DMS79 (cell line): Measurements from ENCODE around the gene RPS6KA4.
"Not testable (repeated sequence)": the region's sequence is repeated elsewhere in the genome, so short reads cannot be mapped to it uniquely, and the experiment has no call there.

Experiments used
- DNase-seq: peaks from one replicate; lab custom pipeline; 2025; lab: John Stamatoyannopoulos, UW

RPS6KA4 gene

GRCh38 chr11:64358907-64359711 is at the start of gene RPS6KA4:
Gene RPS6KA4, plus strand, starts transcription at chr11:64359162. Its CDS starts 74 bp downstream, at chr11:64359236.
- DNase-seq = no peak

- no peak for DNase-seq
These were observed 46.0 kb upstream of the RPS6KA4 start for GRCh38 chr11:64312947-64313346.

GRCh38 chr11:64313491-64314145 is 45.3 kb upstream of the RPS6KA4 start:
- DNase-seq = no peak

- no peak for DNase-seq
These were observed 44.7 kb upstream of the RPS6KA4 start for GRCh38 chr11:64314146-64314804.

GRCh38 chr11:64314805-64315561 is 44.0 kb upstream of the RPS6KA4 start:
- DNase-seq = no peak

GRCh38 chr11:64315667-64316526 is 43.1 kb upstream of the RPS6KA4 start:
- not testable (repeated sequence) for DNase-seq

- DNase-seq = peak; percentile 47
These were observed 42.2 kb upstream of the RPS6KA4 start for GRCh38 chr11:64316672-64317324.

- DNase-seq = peak; percentile 97
These were observed 41.5 kb upstream of the RPS6KA4 start, which contains the start of gene TRMT112 for GRCh38 chr11:64317325-64317960. Gene TRMT112, minus strand, starts transcription at chr11:64317559. Its CDS starts 33 bp downstream, at chr11:64317526.

GRCh38 chr11:64317961-64318765 is 40.8 kb upstream of the RPS6KA4 start, which contains the start of gene PRDX5:
Gene PRDX5, plus strand, starts transcription at chr11:64318121. Its CDS starts 95 bp downstream, at chr11:64318216.
- peak; percentile 91 for DNase-seq

- DNase-seq = no peak
These were observed 39.9 kb upstream of the RPS6KA4 start for GRCh38 chr11:64318766-64319761.

GRCh38 chr11:64320556-64320955 is 38.4 kb upstream of the RPS6KA4 start:
- no peak for DNase-seq

- DNase-seq = no peak
These were observed 37.9 kb upstream of the RPS6KA4 start for GRCh38 chr11:64321026-64321425.

GRCh38 chr11:64321533-64321932 is 37.4 kb upstream of the RPS6KA4 start:
- DNase-seq = peak; percentile 39

GRCh38 chr11:64322925-64323260 is 36.1 kb upstream of the RPS6KA4 start:
- no peak for DNase-seq

- DNase-seq = no peak
These were observed 35.6 kb upstream of the RPS6KA4 start for GRCh38 chr11:64323373-64323772.

GRCh38 chr11:64323984-64324383 is 35.0 kb upstream of the RPS6KA4 start:
- not testable (repeated sequence) for DNase-seq

- DNase-seq = no peak
These were observed 34.1 kb upstream of the RPS6KA4 start for GRCh38 chr11:64324692-64325469.
